Putamen (tissue), 1 donor: ENCODE results near the gene B3GLCT.
"Not testable (repeated sequence)": the region's sequence is repeated elsewhere in the genome, so short reads cannot be mapped to it uniquely, and the experiment has no call there.

Experiments
- DNase-seq: peaks from one replicate; pipeline ENCODE4 v3.0.0-alpha.2; 2016; ENCODE audit warnings: low spot score

Gene B3GLCT

DNA sequence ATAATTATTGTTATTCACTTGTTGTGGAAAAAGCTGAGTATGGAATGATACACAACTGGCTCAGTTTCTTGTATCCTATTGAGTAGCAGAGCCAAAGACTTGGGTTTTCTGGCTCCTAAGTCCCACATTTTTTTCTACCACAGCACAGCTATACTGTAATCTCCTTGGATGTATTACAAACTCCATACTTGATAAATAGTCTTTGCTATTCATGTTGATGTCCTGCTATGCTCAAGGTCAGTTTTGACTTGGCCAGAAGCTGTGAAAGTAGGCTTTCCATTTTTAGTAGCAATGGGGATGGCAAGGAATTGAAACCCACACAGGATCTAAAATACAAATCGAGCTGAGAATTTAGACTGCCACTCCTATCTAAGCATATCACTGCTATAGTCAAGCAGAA is 79.1 kb downstream of the B3GLCT start:
- DNase-seq = no peak

DNA sequence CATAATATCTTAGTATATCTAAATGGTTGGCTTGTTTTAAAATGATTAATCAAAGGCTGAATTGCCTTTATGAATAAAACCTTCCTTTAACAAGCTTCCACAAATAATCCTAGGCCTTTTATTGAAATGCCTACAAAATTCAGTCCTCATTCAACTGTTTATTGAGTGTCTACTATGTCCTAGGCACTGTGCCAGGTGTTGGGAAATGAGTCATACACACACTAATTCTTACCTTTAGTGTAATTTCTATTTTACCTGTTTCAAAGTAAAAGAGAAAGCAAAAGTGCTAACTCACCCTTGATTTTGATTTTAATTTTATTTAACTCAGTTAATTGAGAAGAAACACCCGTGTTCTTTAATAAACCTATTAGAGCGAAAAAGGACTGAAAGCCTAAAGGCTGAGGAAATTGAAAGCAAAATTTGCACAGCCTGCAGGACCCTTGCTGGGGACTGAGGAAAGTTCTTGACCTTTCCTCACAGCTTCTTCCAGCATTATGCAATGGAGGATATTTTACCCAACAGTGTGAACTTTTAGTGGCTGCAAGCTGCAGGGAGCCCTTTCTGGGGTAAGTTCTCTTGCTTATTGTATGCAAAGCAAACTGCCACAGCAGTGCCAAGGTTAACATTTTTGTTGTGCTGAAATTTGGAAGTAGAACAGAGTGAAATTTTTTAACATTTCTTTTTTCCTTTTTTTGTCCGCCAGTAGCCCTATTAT is 83.1 kb downstream of the B3GLCT start:
- no peak for DNase-seq

DNA sequence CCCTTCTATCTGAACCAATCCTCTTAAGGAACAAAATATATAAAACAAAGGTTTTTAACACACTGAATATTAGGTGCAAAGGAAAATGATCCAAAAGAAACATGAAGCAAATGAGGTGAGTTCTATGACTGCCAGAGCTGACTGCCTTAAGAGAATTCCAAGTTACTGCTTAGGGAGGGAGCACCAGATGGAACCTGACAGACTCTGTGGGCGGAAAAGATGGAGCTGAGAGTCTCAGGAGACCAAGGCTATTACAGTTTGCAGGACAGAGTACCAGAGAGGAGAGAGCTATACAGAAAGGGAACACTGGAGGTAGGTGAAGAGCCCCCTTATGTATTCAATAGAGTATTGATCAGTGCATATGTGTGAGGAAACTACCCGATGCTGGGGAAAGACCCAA is 87.2 kb downstream of the B3GLCT start:
- DNase-seq = no peak

DNA sequence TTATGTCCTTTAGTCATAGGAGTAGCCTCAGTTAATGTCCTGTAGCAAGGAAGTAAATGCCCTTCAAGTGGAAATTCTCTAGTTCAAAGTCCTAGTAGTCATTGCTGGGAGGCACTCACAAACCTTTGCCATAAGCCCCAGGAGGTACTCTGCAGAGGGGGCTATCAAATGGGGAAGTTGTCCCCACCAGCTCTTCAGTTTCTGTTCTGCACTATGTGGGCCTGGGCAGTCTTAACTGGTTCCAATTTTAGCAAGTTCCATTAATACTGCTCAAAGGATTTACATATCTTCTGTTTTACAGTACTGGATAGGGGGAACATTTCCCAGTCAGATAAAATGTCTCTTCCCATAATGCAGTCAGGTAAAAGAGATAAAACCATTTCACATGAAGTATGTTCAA is 101.3 kb downstream of the B3GLCT start:
- no peak for DNase-seq

DNA sequence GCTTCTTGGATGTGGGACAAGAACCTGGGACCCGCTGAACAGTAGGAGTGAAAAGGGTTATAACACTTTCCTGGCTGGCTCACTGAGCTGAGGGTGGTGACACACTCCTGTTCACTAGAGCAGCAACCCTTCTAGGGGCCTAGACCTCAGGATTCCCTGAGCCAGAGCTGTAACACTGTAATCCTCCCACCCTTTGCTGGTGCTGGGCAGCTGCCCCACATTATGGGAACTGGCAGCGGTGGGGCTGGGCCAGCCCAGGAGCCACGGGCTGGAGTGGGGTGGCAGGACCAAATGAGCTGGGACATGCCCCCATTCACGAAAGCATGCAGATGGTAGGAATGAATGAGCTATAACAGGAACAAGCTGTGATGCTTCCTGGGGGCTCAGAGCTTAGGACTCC is 110.6 kb downstream of the B3GLCT start:
- DNase-seq = no peak

DNA sequence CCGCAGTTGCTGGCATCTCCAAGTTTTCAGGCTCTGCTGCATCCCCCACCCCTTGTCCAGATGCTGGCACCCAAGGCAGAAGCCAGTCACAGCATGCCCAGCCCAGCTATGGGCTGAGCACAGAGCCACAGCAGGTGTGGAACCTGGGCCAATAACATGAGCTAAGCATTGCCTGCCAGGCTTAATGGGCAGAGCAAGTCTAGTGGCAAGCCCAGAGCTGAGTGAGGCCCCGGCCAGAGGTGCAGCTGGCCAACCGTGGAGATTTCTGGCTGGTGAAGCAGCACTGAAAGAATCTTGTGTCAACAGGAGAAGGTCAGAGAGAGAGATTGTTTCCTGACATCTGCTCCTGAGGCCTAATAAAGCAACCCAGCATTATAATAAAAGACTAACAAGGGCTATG is 111.0 kb downstream of the B3GLCT start:
- DNase-seq = no peak

DNA sequence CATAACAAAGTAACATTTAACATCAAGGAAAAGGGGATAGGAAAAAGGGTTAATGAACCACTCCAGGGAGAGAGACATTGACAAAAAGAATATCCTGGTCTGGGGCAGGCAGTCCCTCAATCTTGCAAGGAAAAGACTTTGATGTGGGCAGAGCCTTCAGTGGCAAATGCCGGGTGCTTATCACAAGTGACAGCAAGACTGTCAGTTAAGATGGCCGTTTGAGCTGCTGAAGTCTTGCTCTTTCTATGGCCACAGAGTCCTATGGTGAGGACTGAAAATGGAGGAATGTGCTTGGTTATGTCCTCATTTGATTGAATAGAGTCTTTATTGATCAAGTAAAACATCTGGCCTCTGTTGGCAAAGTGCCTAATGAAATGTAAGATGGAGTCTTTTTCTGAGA is 112.1 kb downstream of the B3GLCT start:
- no peak for DNase-seq

DNA sequence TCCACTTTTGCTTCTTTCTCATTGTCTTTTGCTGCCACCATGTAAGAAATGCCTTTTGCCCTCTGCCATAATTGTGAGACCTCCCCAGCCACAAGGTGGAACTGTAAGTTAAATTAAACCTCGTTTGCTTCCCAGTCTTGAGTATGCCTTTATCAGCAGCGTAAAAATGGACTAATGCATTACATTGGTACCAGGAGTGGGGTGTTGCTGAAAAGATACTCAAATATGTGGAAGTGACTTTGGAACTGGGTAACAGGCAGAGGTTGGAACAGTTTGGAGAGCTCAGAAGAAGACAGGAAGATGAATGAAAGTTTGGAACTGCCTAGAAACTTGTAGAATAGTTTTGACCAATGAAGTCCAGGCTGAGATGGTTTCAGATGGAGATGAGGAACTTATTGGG is 115.2 kb downstream of the B3GLCT start:
- no peak for DNase-seq

DNA sequence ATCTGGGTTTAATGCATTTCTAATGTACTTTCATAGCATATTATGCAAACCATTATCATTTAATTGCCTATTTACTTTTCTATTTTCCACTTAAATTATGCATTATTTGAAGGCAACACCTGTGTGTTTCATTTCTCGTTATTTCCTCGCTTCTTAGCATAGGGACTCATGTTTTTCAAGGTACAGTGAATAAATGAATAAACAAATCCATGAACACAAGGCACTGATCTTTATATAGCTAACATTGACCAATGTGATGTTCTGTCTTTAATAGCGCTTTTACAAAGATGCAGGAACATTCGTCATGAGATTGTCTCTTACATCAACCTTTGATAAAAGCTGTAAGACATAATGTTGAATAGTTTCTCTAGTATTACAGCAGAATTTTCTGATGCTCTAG is 121.2 kb downstream of the B3GLCT start:
- no peak for DNase-seq

DNA sequence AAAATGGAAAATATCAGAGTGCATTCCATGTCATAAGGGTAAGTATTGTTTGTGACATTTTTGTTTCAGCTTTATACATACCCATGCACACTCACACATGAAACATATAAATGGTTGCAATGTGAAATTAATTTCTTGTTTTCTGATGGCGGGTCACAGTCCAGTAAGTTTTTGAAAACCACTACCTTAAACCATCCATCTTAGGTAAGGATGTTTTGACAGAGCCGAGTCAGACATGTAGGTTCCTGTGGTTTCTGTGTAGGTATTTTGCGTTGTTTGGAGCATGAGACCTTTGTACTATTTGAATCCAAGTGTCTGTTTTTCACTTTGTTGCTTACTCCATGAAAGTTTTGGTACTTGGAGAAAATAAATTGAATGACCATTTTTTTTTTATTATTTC is 121.7 kb downstream of the B3GLCT start:
- no peak for DNase-seq

DNA sequence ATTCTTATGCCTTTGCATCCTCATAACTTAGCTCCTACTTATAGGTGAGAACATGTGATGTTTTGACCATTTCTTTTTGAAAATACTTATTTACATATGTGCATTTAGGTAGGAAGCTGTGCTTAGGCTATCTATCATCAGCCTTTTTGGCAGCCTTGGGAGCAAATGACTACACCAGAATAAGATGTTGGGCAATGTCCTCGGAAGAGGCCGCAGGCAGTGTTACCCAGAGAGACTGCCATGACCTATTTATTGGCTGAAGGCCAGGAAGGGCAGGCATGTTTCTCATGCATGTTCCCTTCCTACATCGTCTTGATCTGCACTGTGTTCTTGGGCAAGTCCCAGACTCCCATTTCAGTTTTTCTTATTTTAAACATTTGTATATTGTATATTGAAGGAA is 122.3 kb downstream of the B3GLCT start:
- no peak for DNase-seq

DNA sequence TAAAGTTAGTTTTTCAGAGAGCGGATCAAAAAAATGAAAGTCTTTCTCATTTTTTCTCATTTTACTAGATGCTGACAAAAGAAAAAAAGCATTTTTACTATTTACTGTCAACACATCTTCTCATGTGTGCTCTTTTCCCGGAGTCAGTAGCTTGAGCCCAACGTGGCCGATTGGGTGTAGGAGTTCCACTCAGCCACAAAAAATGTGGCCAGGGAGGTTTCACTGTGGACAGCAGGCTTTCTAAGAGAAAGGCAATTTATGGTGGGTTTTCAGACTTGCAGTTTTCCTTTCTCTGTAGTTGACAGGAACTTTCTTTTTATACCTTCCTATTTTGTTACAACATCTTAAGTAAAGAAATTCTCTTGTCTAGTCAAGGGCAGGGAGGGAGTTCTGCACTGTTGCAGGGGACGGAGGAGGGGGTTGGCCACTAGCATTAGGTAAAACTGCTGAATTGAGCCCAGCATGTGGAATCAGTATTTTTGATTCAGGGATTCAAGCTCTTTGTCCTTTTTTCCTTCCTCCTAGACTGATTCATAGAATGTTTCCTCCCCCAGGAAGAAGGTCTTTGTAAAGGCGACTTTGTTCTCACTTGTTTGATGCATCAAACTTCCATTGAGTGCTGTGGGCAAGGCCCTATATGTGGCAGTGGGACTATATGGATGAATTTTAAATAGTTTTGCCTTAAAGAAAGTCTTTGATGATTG is 123.1 kb downstream of the B3GLCT start:
- DNase-seq = no peak

DNA sequence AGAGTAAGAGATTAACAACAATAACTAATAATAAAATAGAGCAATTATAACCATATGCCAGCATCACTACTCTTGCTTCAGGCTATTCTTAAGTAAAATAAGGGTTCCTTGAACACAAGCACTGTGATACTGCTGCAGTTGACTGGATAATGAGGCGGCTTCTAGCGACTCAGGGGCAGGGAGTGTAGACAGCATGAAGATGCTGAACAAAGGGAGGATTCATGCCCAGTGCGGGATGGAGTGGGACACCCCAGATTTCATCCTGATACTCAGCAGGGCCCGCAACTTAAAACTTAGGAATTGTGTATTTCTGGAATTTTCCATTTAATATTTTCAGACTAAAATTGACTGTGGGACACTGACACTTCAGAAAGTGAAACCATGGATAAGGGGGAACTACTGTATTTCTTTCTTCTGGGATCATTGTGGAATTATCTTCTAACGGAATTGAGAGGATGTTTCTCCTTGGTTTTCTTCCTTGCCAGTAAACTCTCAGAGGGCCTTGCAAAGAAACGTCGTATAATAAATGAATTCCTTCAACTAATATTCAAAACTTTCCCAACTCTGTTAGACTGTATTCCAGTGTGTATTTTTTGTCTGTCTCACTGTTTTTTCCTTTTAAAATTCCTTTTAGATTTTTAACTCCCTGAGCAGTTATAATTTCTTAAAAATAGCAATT is 127.5 kb downstream of the B3GLCT start:
- DNase-seq = no peak

DNA sequence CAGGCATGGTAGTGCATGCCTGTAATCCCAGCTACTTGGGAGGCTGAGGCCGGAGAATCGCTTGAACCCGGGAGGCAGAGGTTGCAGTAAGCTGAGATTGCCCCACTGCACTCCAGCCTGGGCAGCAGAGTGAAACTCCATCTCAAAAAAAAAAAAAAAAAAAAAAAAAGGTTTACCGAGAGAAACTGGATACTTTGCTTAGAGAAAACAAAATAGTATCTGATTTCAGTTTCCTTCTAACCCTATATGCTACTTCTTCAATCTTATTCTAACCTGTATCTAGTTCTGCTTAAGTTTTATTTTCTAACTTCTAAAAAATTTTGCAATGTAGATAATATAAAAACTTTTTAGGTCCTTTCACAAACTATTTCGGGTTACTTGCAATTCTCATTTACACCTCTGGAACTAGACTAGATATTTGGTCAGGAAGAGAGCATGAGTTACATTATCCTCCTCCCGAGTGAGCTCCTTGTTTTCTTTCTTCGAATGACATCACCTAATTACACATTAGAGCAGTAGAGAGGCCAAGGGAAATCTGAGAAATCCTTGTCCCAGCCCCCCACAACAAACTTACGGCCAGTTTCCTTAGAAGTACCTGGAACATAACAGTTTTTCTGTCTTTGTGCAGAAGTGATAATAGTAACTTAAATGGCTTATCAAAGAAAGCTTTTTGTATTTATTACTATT is 128.9 kb downstream of the B3GLCT start:
- no peak for DNase-seq

DNA sequence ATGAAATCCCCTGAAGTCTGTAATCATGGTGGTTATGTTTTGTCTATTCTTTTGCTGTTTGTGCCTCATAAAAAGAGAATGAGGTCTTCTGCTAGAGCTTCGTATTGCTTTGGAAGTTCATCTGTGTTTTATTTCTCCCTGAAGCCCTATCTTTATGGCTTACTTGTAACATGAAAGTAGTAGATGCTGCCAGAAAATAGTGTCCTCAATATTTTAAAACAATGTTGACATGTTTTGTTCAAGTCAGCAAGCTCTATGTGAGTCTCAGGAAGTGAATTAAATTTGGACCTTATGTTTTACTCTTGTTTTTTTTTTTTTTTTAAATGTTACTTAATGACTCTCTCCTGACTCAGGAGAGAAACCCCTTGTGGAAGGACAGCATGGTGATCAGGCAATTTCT is 130.5 kb downstream of the B3GLCT start:
- no peak for DNase-seq

DNA sequence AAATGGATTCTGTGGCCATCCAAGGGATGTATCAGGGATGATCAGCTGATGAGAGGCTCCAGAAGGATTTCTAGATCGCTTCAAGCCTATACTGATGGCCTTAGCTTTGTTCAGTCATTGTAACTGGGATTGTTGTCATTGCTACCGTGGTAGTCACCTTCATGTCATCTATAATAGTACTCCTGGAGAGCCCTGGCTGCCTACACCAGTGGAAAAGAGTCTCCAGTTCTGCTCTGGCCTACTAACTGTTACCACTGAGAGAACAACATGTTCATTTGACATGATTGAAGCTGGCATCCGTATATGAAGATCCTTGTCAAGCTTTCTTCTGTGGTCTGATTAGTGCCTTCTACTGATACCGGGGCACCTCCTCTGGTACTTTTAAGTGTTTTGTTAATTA is 131.3 kb downstream of the B3GLCT start:
- DNase-seq = no peak

DNA sequence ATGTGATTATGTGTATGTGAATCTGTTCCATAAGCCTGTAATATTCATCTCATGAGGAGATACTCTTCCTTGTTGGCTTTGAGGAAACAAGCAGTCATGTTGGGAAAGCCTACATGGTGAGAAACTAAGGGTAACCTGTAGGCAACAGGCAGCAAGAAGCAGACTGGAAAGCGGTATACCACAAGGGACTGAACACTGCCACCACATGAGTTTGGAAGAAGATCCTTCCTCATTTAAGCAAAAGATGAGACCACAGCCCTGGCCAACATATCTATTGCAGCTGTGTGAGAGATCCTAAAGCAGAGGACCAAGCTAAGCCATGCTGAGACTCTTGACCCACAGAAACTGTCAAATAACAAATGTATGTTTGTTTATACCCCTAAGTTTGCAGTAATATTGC is 134.8 kb downstream of the B3GLCT start:
- DNase-seq = no peak

DNA sequence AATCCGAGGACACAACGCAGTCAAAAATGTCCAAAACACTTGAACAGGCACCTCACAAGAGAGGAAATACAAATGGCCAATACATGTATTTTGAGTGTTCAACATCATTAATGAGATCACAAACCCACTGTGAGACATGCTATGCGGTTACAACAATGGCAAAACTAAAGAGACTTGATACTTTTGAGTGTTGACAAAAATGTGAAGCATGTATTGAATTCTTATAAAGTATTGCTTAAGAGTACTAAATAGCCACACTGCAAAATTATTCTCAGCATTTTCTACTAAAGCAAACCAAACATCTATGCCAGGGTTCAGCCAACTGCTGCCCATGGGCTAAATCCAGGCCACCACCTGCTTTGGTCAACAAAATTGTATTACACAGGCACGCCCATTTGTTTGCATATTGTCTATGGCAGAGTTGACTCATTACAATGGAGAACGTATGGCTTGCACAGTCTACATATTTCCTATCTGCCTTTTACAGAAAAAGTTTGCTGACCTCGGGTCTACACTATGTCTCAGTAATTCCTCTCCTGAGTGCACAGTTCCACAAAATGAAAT is 135.3 kb downstream of the B3GLCT start:
- DNase-seq = no peak

DNA sequence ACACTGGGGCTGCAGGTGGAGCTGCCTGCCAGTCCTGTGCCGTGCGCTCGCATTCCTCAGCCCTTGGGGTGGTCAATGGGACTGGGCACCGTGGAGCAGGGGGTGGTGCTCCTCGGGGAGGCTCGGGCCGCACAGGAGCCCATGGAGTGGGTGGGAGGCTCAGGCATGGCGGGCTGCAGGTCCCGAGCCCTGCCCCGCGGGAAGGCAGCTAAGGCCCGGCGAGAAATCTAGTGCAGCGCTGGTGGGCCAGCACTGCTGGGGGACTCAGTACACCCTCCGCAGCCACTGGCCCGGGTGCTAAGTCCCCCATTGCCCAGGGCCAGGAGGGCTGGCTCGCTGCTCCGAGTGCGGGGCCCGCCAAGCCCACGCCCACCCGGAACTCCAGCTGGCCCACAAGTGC is 139.8 kb downstream of the B3GLCT start:
- not testable (repeated sequence) for DNase-seq

DNA sequence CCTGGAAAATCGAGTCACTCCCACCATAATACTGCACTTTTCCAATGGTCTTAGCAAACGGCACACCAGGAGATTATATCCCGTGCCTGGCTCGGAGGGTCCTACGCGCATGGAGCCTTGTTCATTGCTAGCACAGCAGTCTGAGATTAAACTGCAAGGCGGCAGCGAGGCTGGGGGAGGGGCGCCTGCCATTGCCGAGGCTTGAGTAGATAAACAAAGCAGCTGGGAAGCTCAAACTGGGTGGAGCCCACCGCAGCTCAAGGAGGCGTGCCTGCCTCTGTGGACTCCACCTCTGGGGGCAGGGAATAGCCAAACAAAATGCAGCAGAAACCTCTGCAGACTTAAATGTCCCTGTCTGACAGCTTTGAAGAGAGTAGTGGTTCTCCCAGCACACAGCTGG is 141.1 kb downstream of the B3GLCT start:
- not testable (repeated sequence) for DNase-seq

DNA sequence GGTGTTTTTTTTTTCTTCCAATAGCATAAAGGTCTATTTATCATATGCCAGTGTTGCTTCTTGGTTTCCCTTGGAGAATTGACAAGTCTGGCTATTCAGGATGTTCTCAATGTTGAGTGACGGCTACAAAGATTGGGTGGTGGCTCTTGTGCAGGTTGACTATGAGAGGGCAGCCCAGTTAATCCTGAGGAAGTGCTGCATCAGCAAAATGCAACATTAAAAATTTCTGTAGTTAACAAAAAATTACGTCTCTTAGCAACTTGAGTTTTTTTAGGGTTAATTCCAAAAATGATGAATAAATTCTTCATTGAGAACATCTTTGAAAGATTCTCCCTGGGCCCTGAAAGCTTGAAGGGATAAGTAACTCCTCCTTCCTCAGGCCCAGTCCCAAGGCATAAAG is 147.1 kb downstream of the B3GLCT start:
- DNase-seq = no peak

DNA sequence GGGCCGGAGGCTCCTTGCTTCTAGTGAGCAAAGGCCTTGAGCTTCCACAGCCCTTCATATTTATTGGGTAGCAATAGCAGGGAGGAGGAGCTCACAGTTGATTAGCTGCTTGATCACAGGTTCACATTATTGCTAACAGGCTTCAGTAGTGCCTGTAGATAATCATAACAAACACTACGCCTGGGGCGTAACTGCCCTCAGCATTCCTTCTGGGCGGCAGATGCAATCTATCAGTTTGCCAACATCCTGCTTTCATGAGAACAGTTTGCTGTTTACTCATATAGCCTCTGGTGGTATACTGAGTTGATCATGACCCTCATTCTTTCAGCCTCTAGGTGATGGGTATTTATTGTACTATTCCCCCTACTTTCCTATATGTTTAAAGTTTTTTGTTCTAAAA is 149.4 kb downstream of the B3GLCT start:
- DNase-seq = no peak

DNA sequence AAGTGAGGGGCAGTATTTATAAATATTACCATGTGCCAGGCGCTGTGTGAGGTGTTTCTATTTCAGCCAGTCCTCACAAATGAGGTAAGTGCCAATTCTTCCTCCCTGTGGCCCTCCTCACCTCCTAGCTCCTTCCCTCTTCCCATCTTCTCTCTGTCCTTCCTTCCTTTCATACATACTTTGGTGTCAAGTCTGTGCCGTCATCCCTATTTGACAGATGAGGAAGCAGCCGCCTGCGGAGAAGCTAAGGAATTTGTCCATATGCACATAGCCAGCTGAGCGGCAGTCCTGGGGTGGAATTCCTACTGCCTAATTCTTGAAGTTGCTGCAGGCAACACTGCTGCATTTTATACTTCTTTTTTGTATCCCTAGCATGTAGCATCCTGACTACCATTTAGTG is 150.8 kb downstream of the B3GLCT start:
- DNase-seq = no peak
